Stimulated activated CD4-positive, alpha-beta T cell treated with anti-CD3 and anti-CD28 coated beads, Interleukin-2, amount 100 ng/mL, for 4 hours (primary cell): ENCODE measurements around the gene TXNDC11.

Source experiments
- DNase-seq: peaks from one replicate; pipeline ENCODE4 v3.0.0-alpha.2; 2020; ENCODE audit warnings: low read depth

TXNDC11 gene

GRCh38 chr16:11688520-11688886 is 54.2 kb downstream of the TXNDC11 start:
- no peak for DNase-seq

- no peak for DNase-seq
Observed at GRCh38 chr16:11687601-11688519, 54.8 kb downstream of the TXNDC11 start.

- DNase-seq: no peak
Observed at GRCh38 chr16:11686713-11687380, 55.8 kb downstream of the TXNDC11 start.

- no peak for DNase-seq
Observed at GRCh38 chr16:11685844-11686618, 56.6 kb downstream of the TXNDC11 start.

GRCh38 chr16:11684231-11685025 is 58.2 kb downstream of the TXNDC11 start:
- DNase-seq: no peak

GRCh38 chr16:11683145-11683544 is 59.5 kb downstream of the TXNDC11 start:
- no peak for DNase-seq

GRCh38 chr16:11682655-11683096 is 60.0 kb downstream of the TXNDC11 start:
- no peak for DNase-seq

GRCh38 chr16:11681976-11682654 is 60.5 kb downstream of the TXNDC11 start:
- DNase-seq: no peak

GRCh38 chr16:11681556-11681955 is 61.1 kb downstream of the TXNDC11 start:
- no peak for DNase-seq

- no peak for DNase-seq
Observed at GRCh38 chr16:11679941-11680911, 62.4 kb downstream of the TXNDC11 start.

GRCh38 chr16:11679250-11679649 is 63.4 kb downstream of the TXNDC11 start:
- DNase-seq: no peak

- no peak for DNase-seq
Observed at GRCh38 chr16:11677959-11678881, 64.4 kb downstream of the TXNDC11 start.

GRCh38 chr16:11677451-11677951 is 65.2 kb downstream of the TXNDC11 start:
- DNase-seq: no peak

GRCh38 chr16:11676799-11677198 is 65.9 kb downstream of the TXNDC11 start:
- DNase-seq: no peak

- DNase-seq: peak; percentile 52
Observed at GRCh38 chr16:11675561-11676511, 66.8 kb downstream of the TXNDC11 start.

GRCh38 chr16:11674818-11675560 is 67.7 kb downstream of the TXNDC11 start:
- DNase-seq: no peak
